Activated naive CD4-positive, alpha-beta T cell (primary cell): ENCODE measurements around the gene TMEM95.
A peak's percentile ranks its signal among the peaks of the same experiment; 100 is the strongest.
"Not testable (repeated sequence)": the region's sequence is repeated elsewhere in the genome, so short reads cannot be mapped to it uniquely, and the experiment has no call there.

Experiments used
- DNase-seq, 4 experiments: peaks; one replicate each; lab custom pipeline; 2025; lab: John Stamatoyannopoulos, UW

The TMEM95 gene

DNA sequence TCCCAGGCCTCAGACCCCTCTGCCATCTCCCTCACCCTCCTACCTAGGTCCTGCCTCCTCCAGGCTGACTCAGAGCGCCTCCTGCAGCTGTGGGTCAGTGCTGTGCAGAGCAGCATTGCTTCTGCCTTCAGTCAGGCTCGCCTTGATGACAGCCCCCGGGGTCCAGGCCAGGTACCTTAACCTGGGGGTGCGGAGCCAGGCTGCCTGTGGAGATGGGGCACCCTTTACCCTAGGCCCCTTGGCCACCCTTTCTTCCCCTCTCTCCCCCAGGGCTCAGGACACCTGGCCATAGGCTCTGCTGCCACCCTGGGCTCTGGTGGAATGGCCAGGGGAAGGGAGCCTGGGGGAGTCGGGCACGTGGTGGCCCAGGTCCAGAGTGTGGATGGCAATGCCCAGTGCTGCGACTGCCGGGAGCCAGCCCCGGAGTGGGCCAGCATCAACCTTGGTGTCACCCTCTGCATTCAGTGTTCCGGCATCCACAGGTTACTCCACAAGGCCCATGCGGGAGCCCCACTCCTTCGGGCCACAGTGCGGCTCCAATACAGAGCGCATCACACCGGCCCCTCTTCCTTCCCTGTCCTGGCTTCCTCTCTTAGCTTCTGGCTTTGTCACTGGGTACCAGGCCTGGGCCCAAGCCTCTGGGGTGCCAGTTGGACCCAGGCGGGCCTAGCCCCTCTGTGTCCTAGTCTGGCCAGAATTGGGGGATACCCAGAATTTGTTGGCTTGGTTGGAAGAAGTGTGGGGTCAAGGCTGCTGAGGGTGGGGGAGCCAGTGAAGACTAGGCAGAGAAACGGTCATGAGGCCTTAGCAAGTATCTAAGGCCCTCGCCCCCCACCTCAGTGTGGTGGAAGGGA, 8.0 kb upstream of the TMEM95 start:
- DNase-seq, result no peak

- DNase-seq, result no peak
Measured at GRCh38 chr17:7347630-7348477, 7.1 kb upstream of the TMEM95 start.

DNA sequence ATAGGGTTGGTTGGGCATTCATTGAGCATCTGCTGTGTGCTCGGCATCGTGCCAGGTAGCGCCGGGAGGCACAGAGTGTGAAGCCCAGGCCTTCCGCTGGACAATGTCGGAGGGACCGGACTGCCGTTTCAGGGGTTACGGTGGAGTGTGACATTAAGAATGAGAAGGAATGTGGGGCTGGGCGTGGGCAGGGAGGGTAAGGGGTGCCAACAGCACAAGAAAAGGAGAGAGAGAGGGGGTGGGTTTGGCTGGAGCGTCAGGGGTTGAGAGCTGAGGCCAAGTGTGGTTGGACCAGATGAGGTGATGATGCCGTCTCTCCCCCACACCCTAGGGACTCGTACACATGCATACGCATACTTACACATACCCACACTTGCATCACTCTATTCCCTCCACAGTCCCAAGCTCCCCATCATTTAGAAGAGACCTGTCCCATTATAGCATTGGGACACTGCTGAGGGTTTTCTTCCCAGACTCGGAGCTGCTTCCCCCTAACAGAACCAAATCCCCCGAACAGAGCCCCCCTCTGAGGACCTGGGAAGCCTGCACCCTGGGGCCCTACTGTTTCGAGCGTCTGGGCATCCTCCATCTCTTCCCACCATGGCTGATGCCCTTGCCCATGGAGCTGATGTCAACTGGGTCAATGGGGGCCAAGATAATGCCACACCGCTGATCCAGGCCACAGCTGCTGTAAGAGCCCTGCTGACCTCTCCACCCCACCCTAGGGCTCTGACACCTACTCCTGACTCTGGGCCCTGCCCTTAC, 6.3 kb upstream of the TMEM95 start:
- DNase-seq, result no peak

- DNase-seq, result peak in 3 of 4 experiments; percentile 28 to 57 (median 41)
Measured at GRCh38 chr17:7351665-7352502, 3.1 kb upstream of the TMEM95 start, which contains the start of gene KCTD11. Gene KCTD11 (plus strand): TSS chr17:7352162.

DNA sequence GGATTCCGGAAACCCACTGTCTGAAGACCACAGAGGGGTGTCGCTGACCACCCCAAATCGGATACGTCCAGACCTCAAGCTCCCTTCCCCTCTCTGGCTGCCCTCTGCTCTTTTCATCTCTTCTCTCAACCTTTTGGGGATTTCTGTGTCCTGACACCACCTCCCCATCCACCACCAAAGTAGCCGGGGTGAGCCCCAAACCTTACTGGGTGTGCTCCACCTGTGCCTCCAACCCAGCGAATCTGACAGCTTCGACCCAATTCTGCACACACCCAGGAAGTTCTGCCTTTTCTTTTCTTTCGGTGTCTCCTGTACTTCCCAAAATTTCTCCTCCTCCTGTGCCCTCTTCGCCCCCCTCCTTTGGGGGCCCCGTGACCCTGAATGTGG, 2.5 kb upstream of the TMEM95 start:
- no peak for DNase-seq

DNA sequence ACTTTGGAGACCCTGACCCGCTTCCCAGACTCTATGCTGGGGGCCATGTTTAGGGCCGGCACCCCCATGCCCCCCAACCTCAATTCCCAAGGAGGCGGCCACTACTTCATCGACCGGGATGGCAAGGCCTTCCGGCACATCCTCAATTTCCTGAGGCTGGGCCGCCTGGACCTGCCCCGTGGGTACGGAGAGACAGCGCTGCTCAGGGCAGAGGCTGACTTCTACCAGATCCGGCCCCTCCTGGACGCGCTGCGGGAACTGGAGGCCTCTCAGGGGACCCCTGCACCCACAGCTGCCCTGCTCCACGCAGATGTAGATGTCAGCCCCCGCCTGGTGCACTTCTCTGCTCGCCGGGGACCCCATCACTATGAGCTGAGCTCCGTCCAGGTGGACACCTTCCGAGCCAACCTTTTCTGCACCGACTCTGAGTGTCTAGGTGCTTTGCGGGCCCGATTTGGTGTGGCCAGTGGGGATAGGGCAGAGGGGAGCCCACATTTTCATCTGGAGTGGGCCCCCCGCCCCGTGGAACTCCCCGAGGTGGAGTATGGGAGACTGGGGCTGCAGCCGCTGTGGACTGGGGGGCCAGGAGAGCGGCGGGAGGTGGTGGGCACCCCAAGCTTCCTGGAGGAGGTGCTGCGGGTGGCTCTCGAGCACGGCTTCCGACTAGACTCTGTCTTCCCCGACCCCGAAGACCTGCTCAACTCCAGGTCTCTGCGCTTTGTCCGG, 1.9 kb upstream of the TMEM95 start:
- DNase-seq, result no peak

DNA sequence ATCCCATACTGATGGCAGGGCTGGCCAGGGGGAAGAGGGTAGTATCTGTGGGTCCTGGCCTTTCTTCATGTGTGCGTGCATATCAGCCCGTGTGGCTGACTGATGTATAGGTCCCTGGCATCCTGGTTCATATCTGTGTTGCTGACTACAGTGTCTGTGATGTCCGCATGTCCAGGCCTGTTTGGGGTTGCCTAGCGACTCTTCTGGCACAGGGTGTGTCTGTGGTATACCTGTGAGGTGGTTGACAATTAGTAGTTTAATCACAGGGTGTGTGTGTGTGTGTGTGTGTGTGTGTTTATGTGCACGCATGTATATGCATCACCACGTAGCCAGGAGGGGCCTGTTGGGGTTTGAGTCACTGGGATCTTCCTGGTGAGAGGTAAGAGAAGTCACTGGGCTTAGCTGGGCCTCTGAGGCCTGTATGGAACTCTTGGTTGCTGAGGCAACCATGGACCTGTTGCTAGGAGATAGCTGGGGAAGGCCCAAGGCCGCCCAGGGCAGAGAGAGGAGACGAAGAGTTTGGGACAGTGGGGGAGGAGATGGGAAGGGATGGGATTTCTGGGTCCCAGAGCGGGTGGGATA, 603 bp upstream of the TMEM95 start:
- DNase-seq, result no peak

DNA sequence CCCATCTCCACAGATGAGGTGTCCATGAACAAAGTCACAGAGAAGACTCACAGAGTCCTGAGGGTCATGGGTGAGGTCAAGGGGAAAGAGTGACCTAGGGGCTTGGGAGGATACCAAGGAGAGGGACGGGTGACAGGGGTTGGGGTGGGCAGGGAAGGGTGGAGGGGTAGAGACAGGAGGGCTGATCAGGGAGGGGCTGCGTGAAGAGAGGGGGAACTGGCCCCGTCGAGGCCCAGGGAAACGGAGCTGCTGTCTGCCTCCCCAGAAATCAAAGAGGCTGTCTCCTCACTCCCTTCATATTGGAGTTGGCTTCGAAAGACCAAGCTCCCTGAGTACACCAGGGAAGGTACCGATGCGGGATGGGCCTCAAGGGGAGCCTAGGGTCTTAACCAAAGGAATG, 617 bp downstream of the TMEM95 start:
- no peak for DNase-seq

GRCh38 chr17:7356072-7356549, 1.2 kb downstream of the TMEM95 start:
- DNase-seq, result peak; percentile 49 to 81 (median 71)

GRCh38 chr17:7356756-7357155, 1.8 kb downstream of the TMEM95 start:
- no peak for DNase-seq

DNA sequence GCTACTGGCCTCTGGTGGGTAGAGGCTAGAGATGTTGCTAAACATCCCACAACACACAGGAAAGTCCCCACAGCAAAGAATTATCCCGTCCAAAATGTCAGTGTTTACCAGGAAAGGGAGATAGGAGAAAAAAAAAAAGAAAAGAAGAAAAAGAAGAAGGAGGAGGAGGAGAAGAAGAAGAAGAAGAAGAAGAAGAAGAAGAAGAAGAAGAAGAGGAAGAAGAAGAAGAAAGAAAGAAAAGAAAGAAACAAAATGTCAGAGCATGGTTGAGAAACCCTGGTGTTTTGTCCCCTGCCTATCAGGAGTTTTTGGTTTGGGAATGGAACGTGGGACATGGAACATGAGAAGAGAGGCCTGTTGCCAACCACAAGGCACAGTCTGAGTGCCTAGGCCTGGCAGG, 2.4 kb downstream of the TMEM95 start:
- DNase-seq, result no peak

- DNase-seq, result no peak
Measured at GRCh38 chr17:7361906-7362305, 7.0 kb downstream of the TMEM95 start.

- DNase-seq, result no peak
Measured at GRCh38 chr17:7363311-7363710, 8.4 kb downstream of the TMEM95 start.

DNA sequence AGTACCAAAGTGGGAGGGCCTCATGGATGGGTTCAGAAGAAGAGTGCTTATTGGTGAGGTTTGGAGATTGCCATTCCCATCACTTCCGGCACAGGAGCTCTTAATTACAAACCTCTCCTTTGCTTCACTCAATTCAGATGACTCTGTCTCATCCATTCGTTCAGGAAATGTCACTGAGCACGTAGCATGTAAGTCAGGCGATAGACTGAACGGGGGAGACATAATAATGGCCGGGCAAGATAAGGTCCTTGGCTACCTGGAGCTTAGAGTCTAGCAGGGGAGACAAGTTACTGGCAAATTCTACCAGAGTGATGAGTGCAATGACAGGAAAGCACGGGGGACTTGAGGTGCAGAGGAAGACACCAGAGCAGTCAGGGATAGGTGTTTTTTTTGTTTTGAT, 11.0 kb downstream of the TMEM95 start:
- not testable (repeated sequence) for DNase-seq

GRCh38 chr17:7367083-7367482, 12.1 kb downstream of the TMEM95 start:
- no peak for DNase-seq

- DNase-seq, result no peak
Measured at GRCh38 chr17:7367918-7368598, 13.1 kb downstream of the TMEM95 start.

GRCh38 chr17:7368599-7368994, 13.6 kb downstream of the TMEM95 start:
- DNase-seq, result not testable (repeated sequence)

GRCh38 chr17:7369825-7370224, 14.9 kb downstream of the TMEM95 start:
- DNase-seq, result no peak

GRCh38 chr17:7370853-7371252, 15.9 kb downstream of the TMEM95 start:
- no peak for DNase-seq

GRCh38 chr17:7374353-7374752, 19.4 kb downstream of the TMEM95 start:
- no peak for DNase-seq
